RWPE1 (cell line): ENCODE results near the gene HNRNPK.
"Not testable (repeated sequence)": the region's sequence is repeated elsewhere in the genome, so short reads cannot be mapped to it uniquely, and the experiment has no call there.

Experiments
- CTCF ChIA-PET: fragments of 350-600 bp; sonication (Branson Sonifier 250); formaldehyde crosslinking; extraction: SDS; loops from one replicate; lab custom pipeline; 2021; lab: Yijun Ruan, JAX
- POLR2A ChIA-PET: fragments of 400-600 bp; formaldehyde crosslinking; extraction: SDS; loops from one replicate; lab custom pipeline; 2020; ENCODE audit warnings: antibody characterized with exemption; ENCODE audit not compliant: low non-redundant PET; lab: Yijun Ruan, JAX
- DNase-seq: peaks from one replicate; pipeline ENCODE4 v3.0.0; 2012; ENCODE audit warnings: low spot score
- H3K27ac ChIP-seq: fragments of 450-650 bp; 2 replicates; pipeline ENCODE4 v1.5.1; 2017
- CTCF ChIP-seq: fragments of 450-650 bp; conservative IDR thresholded peaks from 2 replicates; pipeline ENCODE4 v1.5.1; 2017; ENCODE audit warnings: low read depth, mild to moderate bottlenecking

Gene HNRNPK

GRCh38 chr9:83962165-83962564 is 17.9 kb downstream of the HNRNPK start:
- ChIA-PET CTCF (interaction anchor here (1.2 kb wide), 1 partner anchor 25 kb away, joined by 4 read pairs; no protein-coding TSS in a partner anchor), POLR2A (no interaction called here)
- no peak for TF ChIP-seq CTCF
- H3K27ac ChIP-seq = peak overlapping the region; percentile 68
- peak; percentile 46 for DNase-seq

- CTCF ChIA-PET = interaction anchor here (0.6 to 1.3 kb wide), 2 partner anchors 24 to 1990 kb away, joined by 3 to 4 read pairs; no protein-coding TSS in a partner anchor
Measured at GRCh38 chr9:83960991-83961390, 19.0 kb downstream of the HNRNPK start.

DNA sequence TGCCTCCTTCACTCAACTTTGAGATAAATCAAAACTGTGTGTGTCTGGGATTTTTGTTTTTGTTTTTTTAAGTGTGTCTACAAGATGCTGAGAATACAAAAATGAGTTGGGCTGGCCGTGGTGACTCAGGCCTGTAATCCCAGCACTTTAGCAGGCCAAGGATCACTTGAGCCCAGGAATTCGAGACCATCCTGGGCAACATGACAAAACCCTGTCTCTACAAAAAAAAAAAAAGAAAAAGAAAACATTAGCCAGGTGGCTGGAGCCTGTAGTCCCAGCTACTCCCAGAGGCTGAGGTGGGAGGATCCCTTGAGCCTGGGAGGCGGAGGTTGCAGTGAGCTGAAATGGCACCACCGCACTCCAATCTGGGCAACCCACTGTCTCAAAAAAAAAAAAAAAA is 21.0 kb downstream of the HNRNPK start:
- no peak for DNase-seq
- ChIA-PET CTCF (no interaction called here), POLR2A (interaction anchor here (0.7 kb wide), 1 partner anchor 177 kb away, joined by 3 read pairs; no protein-coding TSS in a partner anchor)
- TF ChIP-seq CTCF = no peak
- H3K27ac ChIP-seq = peak overlapping the region; percentile 80

More at GRCh38 chr9:83960991-83961390, 19.0 kb downstream of the HNRNPK start:
- POLR2A ChIA-PET = no interaction called here
- TF ChIP-seq CTCF = no peak
- no peak for DNase-seq
- H3K27ac ChIP-seq = no peak overlapping the region

DNA sequence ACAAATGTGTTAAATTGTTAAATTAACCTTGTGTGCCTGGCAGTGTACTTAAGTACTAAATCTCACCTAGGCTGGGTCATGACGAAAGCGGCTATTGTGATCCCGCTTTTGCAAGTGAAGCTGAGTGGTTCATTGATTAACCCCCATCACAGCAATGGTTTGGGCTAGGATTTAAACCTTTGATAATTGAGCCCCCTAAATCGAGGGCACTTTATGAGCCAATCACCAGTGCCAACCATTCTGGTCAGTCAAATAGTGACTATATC is 22.8 kb downstream of the HNRNPK start:
- ChIA-PET CTCF (no interaction called here), POLR2A (no interaction called here)
- peak overlapping the region; percentile 95 for H3K27ac ChIP-seq
- TF ChIP-seq CTCF = no peak
- DNase-seq = no peak

- peak; percentile 76 for DNase-seq
- no peak for TF ChIP-seq CTCF
- peak overlapping the region; percentile 95 for H3K27ac ChIP-seq
- POLR2A ChIA-PET = interaction anchor here (1.0 kb wide), 1 partner anchor 10 kb away, joined by 3 read pairs; no protein-coding TSS in a partner anchor
- CTCF ChIA-PET = interaction anchor here (1.0 kb wide), 1 partner anchor 304 kb away, joined by 6 read pairs; no protein-coding TSS in a partner anchor
Measured at GRCh38 chr9:83956436-83957247, 23.4 kb downstream of the HNRNPK start.

GRCh38 chr9:83956086-83956435 is 24.0 kb downstream of the HNRNPK start:
- CTCF ChIA-PET = interaction anchor here (1.0 kb wide), 1 partner anchor 305 kb away, joined by 6 read pairs; no protein-coding TSS in a partner anchor
- no peak for DNase-seq
- POLR2A ChIA-PET = interaction anchor here (0.6 to 1.0 kb wide), 2 partner anchors 11 to 32 kb away, joined by 3 read pairs; no protein-coding TSS in a partner anchor
- H3K27ac ChIP-seq = peak overlapping the region; percentile 95
- TF ChIP-seq CTCF = no peak

DNA sequence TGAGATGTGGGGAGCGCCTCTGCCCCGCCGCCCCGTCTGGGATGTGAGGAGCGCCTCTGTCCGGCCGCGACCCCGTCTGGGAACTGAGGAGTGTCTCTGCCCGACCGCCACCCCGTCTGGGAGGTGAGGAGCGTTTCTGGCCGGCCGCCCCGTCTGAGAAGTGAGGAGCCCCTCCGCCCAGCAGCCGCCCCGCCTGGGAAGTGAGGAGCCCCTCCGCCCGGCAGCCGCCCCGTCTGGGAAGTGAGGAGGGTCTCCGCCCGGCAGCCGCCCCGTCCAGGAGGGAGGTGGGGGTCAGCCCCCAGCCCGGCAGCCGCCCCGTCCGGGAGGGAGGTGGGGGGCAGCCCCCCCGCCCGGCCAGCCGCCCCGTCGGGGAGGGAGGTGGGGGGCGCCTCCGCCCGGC is 31.9 kb downstream of the HNRNPK start:
- H3K27ac ChIP-seq, DNase-seq, CTCF ChIA-PET, POLR2A ChIA-PET: not testable (repeated sequence)
